ENCODE measurements around the gene ACD.
A peak's percentile ranks its signal among the peaks of the same experiment; 100 is the strongest.

Gene ACD

DNA sequence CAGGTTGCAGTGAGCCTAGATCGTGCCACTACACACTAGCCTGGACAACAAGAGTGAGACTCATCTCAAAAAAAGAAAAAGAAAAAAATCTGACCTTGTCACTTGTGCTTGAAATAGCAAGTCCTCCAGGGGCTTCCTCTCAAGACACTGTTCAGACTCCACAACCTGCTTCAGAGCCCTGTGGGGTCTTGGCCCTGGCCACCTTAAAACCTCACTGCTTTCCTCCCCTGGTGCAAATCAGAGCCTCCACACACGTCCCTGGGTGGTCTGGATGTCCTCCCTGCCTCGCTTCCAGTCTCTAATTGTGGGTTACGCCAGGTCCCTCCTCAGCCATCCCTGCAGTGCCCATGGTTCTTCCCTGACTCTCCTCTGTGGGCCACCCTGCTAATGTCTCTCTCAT is 4.7 kb downstream of the ACD start:
- TF ChIP-seq CTCF (tag by site-specific recombination; IDR thresholded peaks at IDR 0.05) (no peak), ZBTB8A (tag by site-specific recombination; IDR thresholded peaks at IDR 0.05) (no peak), GLIS1 (tag by site-specific recombination; IDR thresholded peaks at IDR 0.05) (peak; percentile 59), ZNF549 (tag by site-specific recombination; IDR thresholded peaks at IDR 0.05) (no peak), PRDM1 (tag by site-specific recombination; IDR thresholded peaks at IDR 0.05) (no peak)
- Histone ChIP-seq H3K27ac (ENCODE audit: extremely low read depth, low read depth, low read length) (no peak overlapping the region), H3K4me3 (ENCODE audit: low read depth, low read length) (no peak overlapping the region), H3K9me3 (ENCODE audit: control insufficient read depth, insufficient read depth, low read depth, low read length) (no peaks in the 10 kb centered on the region), H3K4me1 (ENCODE audit: control insufficient read depth, insufficient read depth, low read length) (peaks cover 7% of the 10 kb centered on the region; the same call in 1 of the 2 replicates), H3K36me3 (ENCODE audit: control insufficient read depth in 2 of 2, insufficient read depth in 1 of 2, low read length in 2 of 2) (peaks cover 0 to 46% of the 10 kb centered on the region in 2 experiments; a peak in 1 of 3 replicates)
- CTCF ChIA-PET: interaction anchor here (1.7 kb wide), 1 partner anchor 9 kb away, joined by 3 read pairs; no protein-coding TSS in a partner anchor
- POLR2A ChIA-PET: no interaction called here

DNA sequence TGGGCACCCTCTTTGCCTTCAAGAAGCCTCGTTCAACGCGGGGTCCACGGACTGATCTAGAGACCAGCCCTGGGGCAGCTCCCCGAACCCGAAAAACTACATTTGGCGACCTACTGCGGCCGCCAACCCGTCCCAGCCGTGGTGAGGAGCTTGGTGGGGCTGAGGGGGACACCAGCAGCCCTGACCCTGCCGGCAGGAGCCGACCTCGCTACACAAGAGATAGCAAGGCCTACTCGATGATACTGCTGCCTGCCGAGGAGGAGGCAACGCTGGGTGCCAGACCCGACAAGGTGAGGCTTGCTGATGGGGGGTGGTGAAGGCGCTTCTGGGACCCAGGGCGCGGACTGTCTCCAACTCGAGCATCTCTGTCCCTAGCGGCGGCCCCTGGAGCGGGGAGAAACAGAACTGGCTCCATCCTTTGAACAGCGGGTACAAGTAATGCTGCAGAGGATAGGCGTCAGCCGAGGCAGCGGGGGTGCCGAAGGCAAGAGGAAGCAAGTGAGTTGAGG is 5.6 kb downstream of the ACD start:
- Histone ChIP-seq H3K4me3 (ENCODE audit: low read depth, low read length) (no peak overlapping the region), H3K27ac (ENCODE audit: extremely low read depth, low read depth, low read length) (no peak overlapping the region), H3K4me1 (ENCODE audit: control insufficient read depth, insufficient read depth, low read length) (peaks cover 7% of the 10 kb centered on the region; the same call in 1 of the 2 replicates), H3K36me3 (ENCODE audit: control insufficient read depth in 2 of 2, insufficient read depth in 1 of 2, low read length in 2 of 2) (peaks cover 0 to 46% of the 10 kb centered on the region in 2 experiments; a peak in 1 of 3 replicates), H3K9me3 (ENCODE audit: control insufficient read depth, insufficient read depth, low read depth, low read length) (no peaks in the 10 kb centered on the region)
- POLR2A ChIA-PET: no interaction called here
- no peak for TF ChIP-seq PRDM2 (tag by site-specific recombination; IDR thresholded peaks at IDR 0.05; ENCODE audit: borderline replicate concordance)
- CTCF ChIA-PET: no interaction called here

DNA sequence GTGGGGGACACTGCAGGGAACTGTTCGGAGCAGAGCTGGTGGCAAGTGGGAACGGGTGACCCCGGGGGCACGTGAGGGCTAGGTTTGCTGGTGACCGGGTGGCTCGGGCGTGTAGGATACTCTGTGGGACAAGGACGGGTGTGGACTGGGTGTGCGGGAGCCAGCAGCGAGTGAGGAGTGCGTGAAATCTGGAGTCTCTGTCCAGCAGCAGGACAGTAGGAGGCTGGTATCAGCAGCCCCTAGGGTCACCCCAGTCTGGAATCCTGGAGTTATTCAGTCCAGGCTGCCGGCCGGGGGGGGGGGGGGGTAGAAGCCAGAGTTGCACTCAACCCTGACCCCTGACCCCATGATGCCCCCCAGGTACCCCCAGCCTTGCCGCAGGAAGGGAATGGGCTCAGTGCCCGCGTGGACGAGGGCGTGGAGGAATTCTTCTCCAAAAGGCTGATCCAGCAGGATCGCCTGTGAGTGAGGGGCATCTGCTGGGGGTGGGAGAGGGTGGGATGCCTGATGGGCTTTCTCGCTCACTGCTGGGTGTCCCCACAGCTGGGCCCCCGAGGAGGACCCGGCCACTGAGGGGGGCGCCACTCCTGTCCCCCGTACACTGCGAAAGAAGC is 6.2 kb downstream of the ACD start:
- POLR2A ChIA-PET: no interaction called here
- CTCF ChIA-PET: no interaction called here
- Histone ChIP-seq H3K9me3 (ENCODE audit: control insufficient read depth, insufficient read depth, low read depth, low read length) (no peaks in the 10 kb centered on the region), H3K27ac (ENCODE audit: extremely low read depth, low read depth, low read length) (no peak overlapping the region), H3K4me1 (ENCODE audit: control insufficient read depth, insufficient read depth, low read length) (peaks cover 4% of the 10 kb centered on the region; the same call in 1 of the 2 replicates), H3K36me3 (ENCODE audit: control insufficient read depth in 2 of 2, insufficient read depth in 1 of 2, low read length in 2 of 2) (peaks cover 0 to 43% of the 10 kb centered on the region in 2 experiments; a peak in 1 of 3 replicates), H3K4me3 (ENCODE audit: low read depth, low read length) (peak overlapping the region; percentile 42)
- TF ChIP-seq ZNF114 (tag by site-specific recombination; IDR thresholded peaks at IDR 0.05): no peak
- no peak for TF ChIP-seq ZNF155 (tag by site-specific recombination; IDR thresholded peaks at IDR 0.05)
- peak; percentile 23; the same call in 1 of the 2 replicates for TF ChIP-seq ZIC2 (tag by site-specific recombination; IDR thresholded peaks at IDR 0.05)
- TF ChIP-seq OSR2 (tag by site-specific recombination; IDR thresholded peaks at IDR 0.05): 0 out of 2 replicates have a peak, but pooled peaks have one; percentile 34
- TF ChIP-seq, protein P1, sequence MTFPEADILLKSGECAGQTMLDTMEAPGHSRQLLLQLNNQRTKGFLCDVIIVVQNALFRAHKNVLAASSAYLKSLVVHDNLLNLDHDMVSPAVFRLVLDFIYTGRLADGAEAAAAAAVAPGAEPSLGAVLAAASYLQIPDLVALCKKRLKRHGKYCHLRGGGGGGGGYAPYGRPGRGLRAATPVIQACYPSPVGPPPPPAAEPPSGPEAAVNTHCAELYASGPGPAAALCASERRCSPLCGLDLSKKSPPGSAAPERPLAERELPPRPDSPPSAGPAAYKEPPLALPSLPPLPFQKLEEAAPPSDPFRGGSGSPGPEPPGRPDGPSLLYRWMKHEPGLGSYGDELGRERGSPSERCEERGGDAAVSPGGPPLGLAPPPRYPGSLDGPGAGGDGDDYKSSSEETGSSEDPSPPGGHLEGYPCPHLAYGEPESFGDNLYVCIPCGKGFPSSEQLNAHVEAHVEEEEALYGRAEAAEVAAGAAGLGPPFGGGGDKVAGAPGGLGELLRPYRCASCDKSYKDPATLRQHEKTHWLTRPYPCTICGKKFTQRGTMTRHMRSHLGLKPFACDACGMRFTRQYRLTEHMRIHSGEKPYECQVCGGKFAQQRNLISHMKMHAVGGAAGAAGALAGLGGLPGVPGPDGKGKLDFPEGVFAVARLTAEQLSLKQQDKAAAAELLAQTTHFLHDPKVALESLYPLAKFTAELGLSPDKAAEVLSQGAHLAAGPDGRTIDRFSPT (tag by site-specific recombination; IDR thresholded peaks at IDR 0.05): peak; percentile 24; the same call in 1 of the 2 replicates
- TF ChIP-seq, protein P2, sequence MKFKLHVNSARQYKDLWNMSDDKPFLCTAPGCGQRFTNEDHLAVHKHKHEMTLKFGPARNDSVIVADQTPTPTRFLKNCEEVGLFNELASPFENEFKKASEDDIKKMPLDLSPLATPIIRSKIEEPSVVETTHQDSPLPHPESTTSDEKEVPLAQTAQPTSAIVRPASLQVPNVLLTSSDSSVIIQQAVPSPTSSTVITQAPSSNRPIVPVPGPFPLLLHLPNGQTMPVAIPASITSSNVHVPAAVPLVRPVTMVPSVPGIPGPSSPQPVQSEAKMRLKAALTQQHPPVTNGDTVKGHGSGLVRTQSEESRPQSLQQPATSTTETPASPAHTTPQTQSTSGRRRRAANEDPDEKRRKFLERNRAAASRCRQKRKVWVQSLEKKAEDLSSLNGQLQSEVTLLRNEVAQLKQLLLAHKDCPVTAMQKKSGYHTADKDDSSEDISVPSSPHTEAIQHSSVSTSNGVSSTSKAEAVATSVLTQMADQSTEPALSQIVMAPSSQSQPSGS (tag by site-specific recombination; IDR thresholded peaks at IDR 0.05; ENCODE audit: low read depth): no peak
- peak; percentile 2 for TF ChIP-seq ZBTB26 (tag by site-specific recombination; optimal IDR thresholded peaks at IDR 0.05)

Data from HEK293 (cell line).